HEK293 (cell line): ENCODE results near the gene KCNJ5.

ENCODE experiments used
- CTCF ChIA-PET: fragments of 350-600 bp; formaldehyde crosslinking; extraction: SDS; loops from one replicate; lab custom pipeline; 2021; ENCODE audit warnings: antibody characterized with exemption; lab: Yijun Ruan, JAX
- POLR2A ChIA-PET: fragments of 300-600 bp; formaldehyde crosslinking; extraction: SDS; loops from one replicate; lab custom pipeline; 2020; ENCODE audit warnings: antibody characterized with exemption, inconsistent platforms; lab: Yijun Ruan, JAX
- H3K27ac ChIP-seq: fragments of 200-500 bp; sonication (Bioruptor generic); 2 replicates; pipeline ENCODE4 v1.5.1; 2014; ENCODE audit warnings: low read depth, low read length, control low read depth, inconsistent platforms; ENCODE audit errors: extremely low read depth
- H3K36me3 ChIP-seq, 2 experiments: fragments of 200-500 bp in 1 of 2; sonication (Bioruptor generic) in 1 of 2; 1 replicate in 1 of 2; 2 replicates in 1 of 2; pipeline ENCODE4 v1.5.1; 2014 to 2017; ENCODE audit warnings: inconsistent platforms in 2 of 2, low read length in 2 of 2; ENCODE audit not compliant: control insufficient read depth in 2 of 2, insufficient read depth in 1 of 2
- H3K4me1 ChIP-seq: fragments of 200-500 bp; sonication (Bioruptor generic); 2 replicates; pipeline ENCODE4 v1.5.1; 2014; ENCODE audit warnings: mild to moderate bottlenecking, low read length, inconsistent platforms; ENCODE audit not compliant: control insufficient read depth, insufficient read depth
- H3K4me3 ChIP-seq: 2 replicates; pipeline ENCODE4 v1.5.1; 2011; ENCODE audit warnings: low read depth, mild to moderate bottlenecking, control low read depth, low read length, moderate library complexity
- H3K9me3 ChIP-seq: fragments of 200-500 bp; sonication (Bioruptor generic); 2 replicates; pipeline ENCODE4 v1.5.1; 2014; ENCODE audit warnings: low read depth, low read length, inconsistent platforms; ENCODE audit not compliant: control insufficient read depth, insufficient read depth
- FEZF1 ChIP-seq: fragments of 450-650 bp; formaldehyde crosslinking; IDR thresholded peaks from 2 replicates; pipeline ENCODE4 v1.5.1; 2016; ENCODE audit warnings: missing biosample characterization, missing genetic modification characterization
- TSHZ1 ChIP-seq: fragments of 450-650 bp; formaldehyde crosslinking; IDR thresholded peaks from 2 replicates; pipeline ENCODE4 v1.5.1; 2016; ENCODE audit warnings: missing biosample characterization, missing genetic modification characterization, borderline replicate concordance
- ZBTB11 ChIP-seq: fragments of 450-650 bp; formaldehyde crosslinking; conservative IDR thresholded peaks from 2 replicates; pipeline ENCODE4 v1.5.1; 2016; ENCODE audit warnings: low read depth, missing biosample characterization, missing genetic modification characterization
- ZNF157 ChIP-seq: fragments of 450-650 bp; formaldehyde crosslinking; IDR thresholded peaks from 2 replicates; pipeline ENCODE4 v1.5.1; 2016; ENCODE audit warnings: missing biosample characterization, missing genetic modification characterization
- ZNF169 ChIP-seq: fragments of 450-650 bp; formaldehyde crosslinking; IDR thresholded peaks from 2 replicates; pipeline ENCODE4 v1.5.1; 2016; ENCODE audit warnings: missing biosample characterization, missing genetic modification characterization
- ZNF311 ChIP-seq: fragments of 450-650 bp; formaldehyde crosslinking; IDR thresholded peaks from 2 replicates; pipeline ENCODE4 v1.5.1; 2017; ENCODE audit warnings: missing biosample characterization, missing genetic modification characterization, borderline replicate concordance
- ZNF324 ChIP-seq: fragments of 450-650 bp; formaldehyde crosslinking; IDR thresholded peaks from 2 replicates; pipeline ENCODE4 v1.5.1; 2016; ENCODE audit warnings: missing biosample characterization, missing genetic modification characterization
- ZNF48 ChIP-seq: fragments of 450-650 bp; formaldehyde crosslinking; IDR thresholded peaks from 2 replicates; pipeline ENCODE4 v1.5.1; 2016; ENCODE audit warnings: missing biosample characterization, missing genetic modification characterization
- ZNF621 ChIP-seq: fragments of 450-650 bp; formaldehyde crosslinking; IDR thresholded peaks from 2 replicates; pipeline ENCODE4 v1.5.1; 2017; ENCODE audit warnings: missing biosample characterization, missing genetic modification characterization
- ZNF639 ChIP-seq: fragments of 450-650 bp; formaldehyde crosslinking; IDR thresholded peaks from 2 replicates; pipeline ENCODE4 v1.5.1; 2016; ENCODE audit warnings: missing biosample characterization, missing genetic modification characterization
- ZNF660 ChIP-seq: fragments of 450-650 bp; IDR thresholded peaks from 2 replicates; pipeline ENCODE4 v1.5.1; 2018; ENCODE audit warnings: missing biosample characterization, mild to moderate bottlenecking, missing genetic modification characterization
- ZNF677 ChIP-seq: fragments of 450-650 bp; IDR thresholded peaks from 2 replicates; pipeline ENCODE4 v1.5.0; 2018; ENCODE audit warnings: missing biosample characterization, mild to moderate bottlenecking, missing genetic modification characterization, moderate library complexity
- ZNF692 ChIP-seq: fragments of 450-650 bp; formaldehyde crosslinking; IDR thresholded peaks from 2 replicates; pipeline ENCODE4 v1.5.1; 2016; ENCODE audit warnings: missing biosample characterization, missing genetic modification characterization
- ZNF701 ChIP-seq: fragments of 450-650 bp; formaldehyde crosslinking; IDR thresholded peaks from 2 replicates; pipeline ENCODE4 v1.5.1; 2016; ENCODE audit warnings: missing biosample characterization, missing genetic modification characterization
- ZNF785 ChIP-seq: fragments of 450-650 bp; formaldehyde crosslinking; IDR thresholded peaks from 2 replicates; pipeline ENCODE4 v1.5.1; 2016; ENCODE audit warnings: missing biosample characterization, missing genetic modification characterization
- ZNF843 ChIP-seq: fragments of 450-650 bp; formaldehyde crosslinking; IDR thresholded peaks from 2 replicates; pipeline ENCODE4 v1.5.1; 2016; ENCODE audit warnings: missing biosample characterization, missing genetic modification characterization
- ZSCAN30 ChIP-seq: fragments of 450-650 bp; IDR thresholded peaks from 2 replicates; pipeline ENCODE4 v1.5.1; 2018; ENCODE audit warnings: missing biosample characterization, mild to moderate bottlenecking, missing genetic modification characterization, moderate library complexity

The KCNJ5 gene

GRCh38 chr11:128939591-128939990, 48.4 kb downstream of the KCNJ5 start:
- H3K4me1 ChIP-seq: no peaks in the 10 kb centered on the region
- ChIA-PET POLR2A (no interaction called here), CTCF (interaction anchor here (0.7 to 4.9 kb wide), 3 partner anchors 21 to 1193 kb away, joined by 3 to 37 read pairs (median 3); no protein-coding TSS in a partner anchor)

More at GRCh38 chr11:128939591-128939990, 48.4 kb downstream of the KCNJ5 start:
- Histone ChIP-seq H3K27ac (no peak overlapping the region), H3K36me3 (no peaks in the 10 kb centered on the region), H3K4me3 (no peak overlapping the region), H3K9me3 (no peaks in the 10 kb centered on the region)
- TF ChIP-seq ZNF843 (tag by site-specific recombination) (no peak), ZNF169 (no peak), ZNF692 (tag by site-specific recombination) (no peak), ZNF621 (tag by site-specific recombination) (no peak), ZNF157 (no peak), ZNF48 (tag by site-specific recombination) (no peak), ZNF785 (no peak), ZNF311 (tag by site-specific recombination) (no peak), FEZF1 (no peak), ZNF324 (tag by site-specific recombination) (no peak), ZBTB11 (no peak), ZNF660 (no peak), TSHZ1 (tag by site-specific recombination) (no peak), ZNF639 (tag by site-specific recombination) (no peak), ZSCAN30 (tag by site-specific recombination) (no peak), ZNF677 (tag by site-specific recombination) (no peak), ZNF701 (tag by site-specific recombination) (no peak)
